GM13976 (cell line): ENCODE data around the gene JOSD1.

Experiments
- DNase-seq: peaks from one replicate; pipeline ENCODE4 v3.0.0; 2012; ENCODE audit warnings: low spot score
- CTCF ChIP-seq: IDR thresholded peaks from 2 replicates; pipeline ENCODE4 v1.5.1; 2012; ENCODE audit warnings: borderline replicate concordance, mild to moderate bottlenecking; ENCODE audit not compliant: insufficient read depth; ENCODE audit errors: extremely low read depth, missing control alignments, control extremely low read depth
- in situ Hi-C: fragments of 300-500 bp; cut with MboI; formaldehyde crosslinking; loops from one replicate; pipeline ENCODE4 v1.12.0; 2022; ENCODE audit warnings: low sequenced_read_pairs, mixed read lengths, inconsistent platforms; ENCODE audit not compliant: unreplicated experiment

Gene JOSD1

GRCh38 chr22:38720350-38720749 is 19.6 kb upstream of the JOSD1 start:
- TF ChIP-seq CTCF = no peak
- in situ Hi-C loops = no loop called here
- no peak for DNase-seq

- in situ Hi-C loops = no loop called here
- DNase-seq = no peak
- no peak for TF ChIP-seq CTCF
Observed at GRCh38 chr22:38719196-38719595, 18.5 kb upstream of the JOSD1 start.

DNA sequence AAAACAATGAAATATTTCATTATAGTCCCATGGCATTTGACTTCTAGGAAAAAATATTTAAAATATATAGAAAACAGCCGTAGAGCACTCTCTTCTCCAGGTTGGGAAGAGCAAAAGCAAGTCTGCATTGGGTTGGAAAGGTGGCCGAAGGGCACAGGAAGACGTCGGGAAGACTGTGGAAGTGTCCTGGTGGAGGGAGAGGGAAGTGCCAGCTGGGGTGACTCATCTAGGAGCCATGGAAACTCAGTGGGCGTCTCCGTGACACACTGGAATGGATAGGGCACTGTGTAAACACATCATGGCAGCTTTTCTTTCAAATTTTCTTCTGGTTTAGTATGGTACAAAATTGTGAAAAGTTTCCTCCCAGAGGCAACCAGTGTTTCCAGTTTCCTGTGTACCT is 17.7 kb upstream of the JOSD1 start:
- DNase-seq = no peak
- no peak for TF ChIP-seq CTCF
- in situ Hi-C loops = no loop called here

- no peak for TF ChIP-seq CTCF
- no peak for DNase-seq
- in situ Hi-C loops = no loop called here
Observed at GRCh38 chr22:38717244-38717643, 16.5 kb upstream of the JOSD1 start.

DNA sequence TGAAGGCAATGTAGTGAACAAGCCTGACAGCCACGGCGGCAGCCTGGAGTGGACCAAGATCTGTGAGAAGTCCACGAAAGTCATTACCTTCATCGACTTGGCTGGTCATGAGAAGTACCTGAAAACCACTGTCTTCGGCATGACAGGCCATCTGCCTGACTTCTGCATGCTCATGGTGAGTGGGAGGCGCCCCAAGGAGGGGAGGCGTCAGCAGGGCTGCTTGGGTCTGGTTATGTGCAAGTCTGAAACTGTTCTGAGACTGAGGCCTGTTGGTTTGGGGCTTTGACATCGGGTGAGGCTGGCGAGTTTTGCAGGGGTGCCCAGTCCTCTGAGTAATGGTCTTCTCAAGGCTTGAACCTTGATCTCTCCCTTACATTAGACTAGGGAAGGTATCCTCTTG is 16.1 kb upstream of the JOSD1 start:
- DNase-seq = no peak
- in situ Hi-C loops = no loop called here
- TF ChIP-seq CTCF = no peak

- TF ChIP-seq CTCF = no peak
- no peak for DNase-seq
- in situ Hi-C loops = no loop called here
Observed at GRCh38 chr22:38716271-38716670, 15.5 kb upstream of the JOSD1 start.

DNA sequence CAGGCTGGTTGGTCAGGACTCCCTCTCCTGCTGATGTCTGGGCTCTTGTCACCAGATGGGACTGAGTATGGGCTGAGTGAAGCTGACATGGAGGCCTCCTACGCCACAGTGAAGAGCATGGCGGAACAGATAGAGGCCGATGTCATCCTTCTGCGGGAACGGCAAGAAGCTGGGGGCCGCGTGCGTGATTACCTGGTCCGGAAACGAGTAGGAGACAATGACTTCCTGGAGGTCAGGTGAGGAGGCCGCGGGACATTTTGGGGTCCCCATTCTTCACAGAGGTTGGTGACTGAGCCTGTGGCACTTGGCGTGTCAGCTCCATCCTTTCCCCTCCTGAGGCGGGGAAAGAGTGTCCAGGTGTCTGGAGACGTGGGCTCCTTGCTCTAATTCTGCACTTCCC is 15.1 kb upstream of the JOSD1 start:
- in situ Hi-C loops = no loop called here
- TF ChIP-seq CTCF = no peak
- DNase-seq = no peak
